Heart left ventricle (tissue), 13 donors: ENCODE results near the gene PTGR3.

ENCODE experiments used
- CTCF ChIP-seq, 12 donors: fragments of 200-600 bp; sonication (generic) in 4 of 12; IDR thresholded peaks; one replicate each; pipeline versions ENCODE4 v1.5.0 to v1.8.0; 2018 to 2022; ENCODE audit warnings: antibody characterized with exemption in 12 of 12, mild to moderate bottlenecking in 5 of 12
- POLR2A ChIP-seq, 2 donors: fragments of 450-650 bp; IDR thresholded peaks; one replicate each; pipeline ENCODE4 v1.6.1; 2017; ENCODE audit warnings: antibody characterized with exemption in 2 of 2, mild to moderate bottlenecking in 2 of 2, moderate library complexity in 2 of 2
- donor health status: ischemic (EF 13 %, LVEDD 7.1; RV severe dilation, severe dysfunction).
- donor health status: DM: no; HTN: yes; CAD: no.
- donor health status: DM: no; HTN: no; CAD: no.
- donor health status: ischemic (EF 25% LVEDD 6.9; RV normal size, moderate dysfunction).
- donor health status: ischemic (EF 25% LVEDD 5.7; RV mildly dilated, moderate dysfunction).
- donor health status: ischemic (EF 35%, LVEDD 5.7; RV mildly dilated, moderate dysfunction).
- donor health status: nonischemic (EF 11% LVEDD 7.7; RV severe dilation, severe dysfunction).
- donor health status: DM: yes; HTN: yes; CAD: no.
- donor health status: PGD.
- donor health status: ischemic (EF 29% LVEDD 5.4; RV normal size, mild dysfunction).
- donor health status: nonischemic (EF 23%, LVEDD 6.1; RV moderate dilation, normal function).

- no peak for TF ChIP-seq CTCF (IDR thresholded peaks at IDR 0.05)
- TF ChIP-seq POLR2A (IDR thresholded peaks at IDR 0.05) = no peak
Measured at GRCh38 chr18:75211626-75211952, 2.6 kb upstream of the PTGR3 start.
